Duodenal mucosa (tissue), 2 donors: Measurements from ENCODE around the gene FNDC1.

Source experiments
- H3K27ac ChIP-seq: one replicate; pipeline ENCODE4 v1.7.0; 2013; ENCODE audit warnings: low read depth, low read length
- H3K27me3 ChIP-seq, 2 donors: one replicate each; pipeline ENCODE4 v1.7.0; 2013; ENCODE audit warnings: low read length in 2 of 2, control low read depth in 1 of 2; ENCODE audit not compliant: insufficient read depth in 2 of 2, control insufficient read depth in 1 of 2
- H3K36me3 ChIP-seq, 2 donors: one replicate each; pipeline ENCODE4 v1.7.0; 2013; ENCODE audit warnings: low read length in 2 of 2, control low read depth in 1 of 2; ENCODE audit not compliant: insufficient read depth in 2 of 2, control insufficient read depth in 1 of 2
- H3K4me1 ChIP-seq, 2 donors: one replicate each; pipeline ENCODE4 v1.7.0; 2013; ENCODE audit warnings: low read length in 2 of 2, control low read depth in 1 of 2; ENCODE audit not compliant: insufficient read depth in 2 of 2, control insufficient read depth in 1 of 2
- H3K4me3 ChIP-seq, 2 donors: one replicate each; pipeline ENCODE4 v1.7.0; 2013; ENCODE audit warnings: low read length in 2 of 2, low read depth in 1 of 2
- H3K9ac ChIP-seq, 2 donors: one replicate each; pipeline ENCODE4 v1.7.0; 2013; ENCODE audit warnings: low read length in 2 of 2, low read depth in 1 of 2
- H3K9me3 ChIP-seq, 2 donors: one replicate each; pipeline ENCODE4 v1.7.0; 2013; ENCODE audit warnings: low read length in 2 of 2, control low read depth in 1 of 2; ENCODE audit not compliant: control insufficient read depth in 1 of 2

FNDC1 gene

DNA sequence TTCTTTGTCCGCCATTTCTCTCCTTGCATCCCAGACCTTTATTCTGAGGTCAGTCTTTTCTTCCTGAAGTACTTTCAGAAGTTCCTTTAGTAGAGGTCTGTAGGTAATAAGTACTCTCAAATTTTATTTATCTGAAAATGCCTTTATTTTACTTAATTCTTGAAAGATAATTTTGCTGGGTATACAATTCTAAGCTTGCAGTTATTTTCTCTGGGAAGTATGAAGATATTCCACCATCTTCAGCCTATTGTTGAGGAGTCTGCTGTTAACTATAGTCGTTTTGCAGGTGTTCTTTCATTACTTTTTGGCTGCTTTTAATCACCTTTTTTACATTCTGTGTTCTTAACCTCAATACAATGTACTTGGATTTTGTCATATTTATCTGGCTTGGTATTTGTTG lies 13.5 kb upstream of the FNDC1 start:
- no peak overlapping the region for H3K4me3 ChIP-seq
- no peaks in the 10 kb centered on the region for H3K4me1 ChIP-seq
- H3K27ac ChIP-seq, result no peak overlapping the region
- no peaks in the 10 kb centered on the region for H3K9me3 ChIP-seq
- H3K9ac ChIP-seq, result no peak overlapping the region
- no peaks in the 10 kb centered on the region for H3K27me3 ChIP-seq
- H3K36me3 ChIP-seq, result no peaks in the 10 kb centered on the region

- Histone ChIP-seq H3K27ac (no peak overlapping the region), H3K27me3 (no peaks in the 10 kb centered on the region), H3K9me3 (no peaks in the 10 kb centered on the region), H3K4me1 (no peaks in the 10 kb centered on the region), H3K4me3 (no peak overlapping the region), H3K36me3 (no peaks in the 10 kb centered on the region), H3K9ac (no peak overlapping the region)
Observed at GRCh38 chr6:159156089-159156488, 13.1 kb upstream of the FNDC1 start.

DNA sequence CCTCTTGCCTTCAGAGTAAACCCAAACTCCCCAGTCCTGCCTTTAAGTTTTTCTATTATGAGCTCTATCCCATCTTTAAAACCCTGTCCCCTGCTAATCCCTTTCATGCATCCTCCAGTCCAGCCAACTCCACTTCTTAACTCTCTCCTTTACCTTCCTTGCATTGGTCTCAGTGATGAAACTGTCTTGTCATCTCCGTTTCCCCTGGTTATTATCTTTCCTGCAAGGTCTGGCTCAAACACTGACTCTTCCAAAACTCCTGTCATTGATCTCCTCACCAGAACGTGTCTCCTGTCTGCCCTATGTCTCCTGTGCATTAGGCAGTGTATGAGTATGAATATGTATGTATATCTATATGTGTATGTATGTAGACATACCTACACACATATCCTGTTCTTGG lies 11.8 kb upstream of the FNDC1 start:
- Histone ChIP-seq H3K27me3 (no peaks in the 10 kb centered on the region), H3K4me3 (no peak overlapping the region), H3K9ac (no peak overlapping the region)

GRCh38 chr6:159161839-159162238 lies 7.4 kb upstream of the FNDC1 start:
- peaks cover 3 to 6% of the 10 kb centered on the region in 2 donors for H3K27me3 ChIP-seq
- no peak overlapping the region for H3K27ac ChIP-seq
- no peak overlapping the region for H3K9ac ChIP-seq
- H3K9me3 ChIP-seq, result no peaks in the 10 kb centered on the region
- no peak overlapping the region for H3K4me3 ChIP-seq
- H3K36me3 ChIP-seq, result no peaks in the 10 kb centered on the region
- no peaks in the 10 kb centered on the region for H3K4me1 ChIP-seq

More for the DNA sequence above, 11.8 kb upstream of the FNDC1 start:
- H3K27ac ChIP-seq, result no peak overlapping the region
- no peaks in the 10 kb centered on the region for H3K9me3 ChIP-seq
- no peaks in the 10 kb centered on the region for H3K4me1 ChIP-seq
- H3K36me3 ChIP-seq, result no peaks in the 10 kb centered on the region

GRCh38 chr6:159163901-159164370 lies 5.3 kb upstream of the FNDC1 start:
- H3K36me3 ChIP-seq, result no peaks in the 10 kb centered on the region
- no peak overlapping the region for H3K27ac ChIP-seq
- H3K27me3 ChIP-seq, result peaks cover 19 to 24% of the 10 kb centered on the region in 2 donors
- peaks cover 0 to 5% of the 10 kb centered on the region in 2 donors for H3K4me1 ChIP-seq
- H3K4me3 ChIP-seq, result no peak overlapping the region
- H3K9ac ChIP-seq, result no peak overlapping the region
- H3K9me3 ChIP-seq, result no peaks in the 10 kb centered on the region

DNA sequence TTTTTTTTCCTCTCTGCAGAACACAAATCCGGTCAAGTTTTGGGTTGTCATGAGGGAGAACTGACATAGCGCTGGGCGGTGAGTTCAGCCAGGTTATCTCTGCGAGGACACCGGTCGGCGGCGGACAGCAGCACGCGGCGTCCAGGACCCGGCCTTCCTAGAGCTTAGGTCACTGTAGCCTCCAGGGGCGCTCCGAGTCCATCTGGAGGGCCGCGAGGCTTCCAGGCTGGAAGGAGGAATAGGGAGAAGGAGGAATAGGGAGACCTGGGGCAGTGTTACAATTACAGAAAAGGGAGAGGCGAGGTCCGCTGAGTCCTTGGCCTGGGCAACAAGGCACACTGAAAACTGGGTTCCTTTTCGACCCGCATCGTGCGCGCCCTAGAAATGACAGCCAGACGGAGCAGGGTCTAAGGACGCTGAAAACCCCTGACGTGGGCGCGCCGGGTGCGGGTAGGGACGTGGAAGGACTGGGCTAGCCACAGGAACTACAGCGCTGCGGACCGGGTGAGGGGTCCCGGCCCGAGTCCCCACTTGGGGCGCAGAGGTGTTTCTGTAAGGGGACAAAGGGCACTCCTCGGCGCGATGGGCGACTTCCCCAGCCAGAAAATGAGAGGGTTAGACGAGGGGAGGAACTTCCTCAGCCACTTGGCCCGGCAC lies 536 bp upstream of the FNDC1 start:
- H3K9me3 ChIP-seq, result no peaks in the 10 kb centered on the region
- no peaks in the 10 kb centered on the region for H3K36me3 ChIP-seq
- H3K27ac ChIP-seq, result no peak overlapping the region
- no peak overlapping the region for H3K9ac ChIP-seq
- peak overlapping the region; percentile 37 to 43 for H3K4me3 ChIP-seq
- H3K27me3 ChIP-seq, result peaks cover 49 to 58% of the 10 kb centered on the region in 2 donors
- peaks cover 0 to 10% of the 10 kb centered on the region in 2 donors for H3K4me1 ChIP-seq

DNA sequence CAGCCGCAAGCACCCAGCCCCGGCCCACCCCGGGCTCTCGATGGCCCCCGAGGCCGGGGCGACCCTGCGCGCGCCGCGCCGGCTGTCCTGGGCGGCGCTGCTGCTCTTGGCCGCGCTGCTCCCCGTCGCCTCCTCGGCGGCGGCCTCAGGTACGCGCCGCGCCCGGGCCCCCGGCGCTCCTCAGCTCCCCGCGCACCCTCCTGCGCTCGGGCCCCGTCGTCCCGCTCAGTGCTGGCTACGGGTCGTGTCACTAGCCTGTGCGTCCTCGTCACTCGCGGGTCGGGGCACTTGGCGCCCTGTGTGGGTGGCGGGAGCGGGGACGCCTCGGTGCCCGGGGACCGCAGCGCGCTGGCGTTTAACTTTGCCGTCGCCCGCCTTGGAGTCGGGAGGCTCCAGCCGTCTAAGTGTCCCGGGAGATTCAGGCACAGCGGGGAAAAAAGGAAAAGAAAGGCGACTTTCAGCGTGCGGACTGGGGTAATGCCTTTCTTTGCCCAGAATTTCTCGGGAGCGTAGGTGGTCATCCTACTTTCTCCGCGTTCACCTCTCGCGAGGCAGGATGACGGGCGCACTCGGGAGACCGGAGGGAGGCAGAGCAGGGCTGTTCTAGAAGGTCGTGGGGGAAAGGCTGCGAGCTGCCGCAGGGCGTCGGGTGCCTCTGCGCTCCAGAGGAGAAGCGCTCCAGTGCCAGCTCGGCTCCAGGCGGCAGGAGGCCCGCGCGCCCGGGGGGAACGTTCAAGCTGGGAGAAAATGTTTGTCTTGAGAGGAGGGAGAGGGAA lies 545 bp downstream of the FNDC1 start:
- Histone ChIP-seq H3K9me3 (no peaks in the 10 kb centered on the region), H3K9ac (no peak overlapping the region), H3K27ac (no peak overlapping the region), H3K27me3 (peaks cover 50 to 60% of the 10 kb centered on the region in 2 donors), H3K4me1 (peaks cover 0 to 14% of the 10 kb centered on the region in 2 donors), H3K36me3 (no peaks in the 10 kb centered on the region), H3K4me3 (peak overlapping the region; percentile 21 to 50)

DNA sequence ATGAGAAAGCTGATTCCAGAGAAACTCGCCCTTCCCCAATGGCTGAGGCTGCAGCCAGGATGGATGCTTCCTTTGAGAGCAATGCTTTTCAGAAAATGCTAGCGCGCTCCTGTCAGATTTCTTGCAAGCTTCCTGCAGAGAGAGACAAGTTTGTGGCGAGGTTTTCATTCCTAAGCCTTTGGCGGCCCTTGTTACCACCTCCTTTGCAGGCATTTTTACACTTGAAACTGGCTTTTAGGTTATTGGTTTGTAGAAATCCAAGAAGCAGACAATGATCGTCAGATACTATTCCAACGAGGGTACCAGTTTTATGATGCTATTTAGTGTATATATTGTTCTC lies 1.1 kb downstream of the FNDC1 start:
- Histone ChIP-seq H3K27ac (no peak overlapping the region), H3K9ac (no peak overlapping the region), H3K27me3 (peaks cover 48 to 60% of the 10 kb centered on the region in 2 donors), H3K4me3 (peak overlapping the region in 1 of 2 donors; percentile 50), H3K4me1 (peaks cover 0 to 14% of the 10 kb centered on the region in 2 donors), H3K36me3 (no peaks in the 10 kb centered on the region), H3K9me3 (no peaks in the 10 kb centered on the region)

- Histone ChIP-seq H3K36me3 (no peaks in the 10 kb centered on the region), H3K27me3 (peaks cover 48 to 60% of the 10 kb centered on the region in 2 donors), H3K4me3 (no peak overlapping the region), H3K9ac (no peak overlapping the region), H3K4me1 (peaks cover 0 to 14% of the 10 kb centered on the region in 2 donors), H3K9me3 (no peaks in the 10 kb centered on the region), H3K27ac (no peak overlapping the region)
Observed at GRCh38 chr6:159170999-159171712, 2.0 kb downstream of the FNDC1 start.

DNA sequence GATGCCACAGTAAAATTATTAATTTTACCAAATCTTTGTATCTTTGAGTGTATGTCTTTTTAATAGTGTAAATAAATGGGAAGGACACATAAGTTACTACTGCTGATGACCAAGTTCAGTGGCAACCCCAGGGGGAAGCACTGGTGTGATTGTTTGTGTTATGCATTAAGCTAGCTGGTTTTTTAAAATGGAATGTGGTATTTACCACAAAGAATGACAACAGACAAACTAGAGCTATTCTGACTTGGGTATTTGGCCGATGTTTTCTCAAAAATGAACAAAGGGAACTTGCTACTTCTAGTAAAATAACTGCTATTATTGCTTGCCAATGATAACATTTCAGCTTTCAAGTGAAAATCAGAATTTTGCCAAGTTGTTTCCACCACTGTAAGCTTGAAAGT lies 2.9 kb downstream of the FNDC1 start:
- H3K36me3 ChIP-seq, result no peaks in the 10 kb centered on the region
- H3K9ac ChIP-seq, result no peak overlapping the region
- H3K4me1 ChIP-seq, result peaks cover 0 to 14% of the 10 kb centered on the region in 2 donors
- H3K27ac ChIP-seq, result no peak overlapping the region
- H3K27me3 ChIP-seq, result peaks cover 47 to 51% of the 10 kb centered on the region in 2 donors
- H3K9me3 ChIP-seq, result no peaks in the 10 kb centered on the region
- no peak overlapping the region for H3K4me3 ChIP-seq
